NCI-H526 (cell line): ENCODE results near the gene POM121C.
"Not testable (repeated sequence)": the region's sequence is repeated elsewhere in the genome, so short reads cannot be mapped to it uniquely, and the experiment has no call there.

Experiments
- DNase-seq, 2 experiments: peaks; one replicate each; lab custom pipeline; 2025; lab: John Stamatoyannopoulos, UW

POM121C gene

GRCh38 chr7:75485979-75486643 is at the start of gene POM121C:
Gene POM121C, minus strand, starts transcription at chr7:75486299. Its CDS starts 44,803 bp downstream, at chr7:75441496.
- DNase-seq, result peak; percentile 85 to 93

GRCh38 chr7:75534727-75535307 is 48.7 kb upstream of the POM121C start:
- DNase-seq, result no peak

GRCh38 chr7:75533926-75534325 is 47.8 kb upstream of the POM121C start:
- DNase-seq, result no peak

- no peak for DNase-seq
These were observed 46.5 kb upstream of the POM121C start for GRCh38 chr7:75532639-75533038.

- no peak for DNase-seq
These were observed 45.3 kb upstream of the POM121C start for GRCh38 chr7:75531359-75531821.

- peak; percentile 15 to 33 for DNase-seq
These were observed 41.2 kb upstream of the POM121C start for GRCh38 chr7:75527224-75527722.

- DNase-seq, result not testable (repeated sequence)
These were observed 35.6 kb upstream of the POM121C start for GRCh38 chr7:75521727-75522126.

GRCh38 chr7:75518842-75519241 is 32.7 kb upstream of the POM121C start:
- DNase-seq, result not testable (repeated sequence)

- not testable (repeated sequence) for DNase-seq
These were observed 22.9 kb upstream of the POM121C start for GRCh38 chr7:75509033-75509432.

GRCh38 chr7:75492020-75492419 is 5.9 kb upstream of the POM121C start, which contains the start of gene SPDYE5:
Gene SPDYE5, plus strand, starts transcription at chr7:75492320. Its CDS starts 1,728 bp downstream, at chr7:75494048.
- not testable (repeated sequence) for DNase-seq

- DNase-seq, result not testable (repeated sequence)
These were observed 632 bp downstream of the POM121C start for GRCh38 chr7:75485355-75485978.

GRCh38 chr7:75480313-75480712 is 5.8 kb downstream of the POM121C start:
- DNase-seq, result not testable (repeated sequence)

- DNase-seq, result not testable (repeated sequence)
These were observed 8.6 kb downstream of the POM121C start for GRCh38 chr7:75477457-75477856.

GRCh38 chr7:75470166-75470565 is 15.9 kb downstream of the POM121C start:
- DNase-seq, result not testable (repeated sequence)

- not testable (repeated sequence) for DNase-seq
These were observed 25.6 kb downstream of the POM121C start for GRCh38 chr7:75460541-75460940.

- DNase-seq, result not testable (repeated sequence)
These were observed 28.1 kb downstream of the POM121C start for GRCh38 chr7:75458034-75458433.

GRCh38 chr7:75456403-75456802 is 29.7 kb downstream of the POM121C start:
- DNase-seq, result not testable (repeated sequence)

- not testable (repeated sequence) for DNase-seq
These were observed 33.6 kb downstream of the POM121C start for GRCh38 chr7:75452494-75452955.

GRCh38 chr7:75449946-75450345 is 36.2 kb downstream of the POM121C start:
- not testable (repeated sequence) for DNase-seq

GRCh38 chr7:75442465-75443111 is 43.5 kb downstream of the POM121C start:
- not testable (repeated sequence) for DNase-seq

GRCh38 chr7:75442101-75442464 is 44.0 kb downstream of the POM121C start:
- not testable (repeated sequence) for DNase-seq

GRCh38 chr7:75439000-75439399 is 47.1 kb downstream of the POM121C start:
- not testable (repeated sequence) for DNase-seq
